Measurements from ENCODE around the gene PRX. TPM values are rescaled to one million over a fixed set of nuclear protein-coding genes. Genes with fewer than 3 reads are reported as not detected.
"Not testable (repeated sequence)": the region's sequence is repeated elsewhere in the genome, so short reads cannot be mapped to it uniquely, and the experiment has no call there.

PRX gene
- total RNA-seq, 2 donors from 2014 or later, result 1.4 to 1.7 TPM

DNA sequence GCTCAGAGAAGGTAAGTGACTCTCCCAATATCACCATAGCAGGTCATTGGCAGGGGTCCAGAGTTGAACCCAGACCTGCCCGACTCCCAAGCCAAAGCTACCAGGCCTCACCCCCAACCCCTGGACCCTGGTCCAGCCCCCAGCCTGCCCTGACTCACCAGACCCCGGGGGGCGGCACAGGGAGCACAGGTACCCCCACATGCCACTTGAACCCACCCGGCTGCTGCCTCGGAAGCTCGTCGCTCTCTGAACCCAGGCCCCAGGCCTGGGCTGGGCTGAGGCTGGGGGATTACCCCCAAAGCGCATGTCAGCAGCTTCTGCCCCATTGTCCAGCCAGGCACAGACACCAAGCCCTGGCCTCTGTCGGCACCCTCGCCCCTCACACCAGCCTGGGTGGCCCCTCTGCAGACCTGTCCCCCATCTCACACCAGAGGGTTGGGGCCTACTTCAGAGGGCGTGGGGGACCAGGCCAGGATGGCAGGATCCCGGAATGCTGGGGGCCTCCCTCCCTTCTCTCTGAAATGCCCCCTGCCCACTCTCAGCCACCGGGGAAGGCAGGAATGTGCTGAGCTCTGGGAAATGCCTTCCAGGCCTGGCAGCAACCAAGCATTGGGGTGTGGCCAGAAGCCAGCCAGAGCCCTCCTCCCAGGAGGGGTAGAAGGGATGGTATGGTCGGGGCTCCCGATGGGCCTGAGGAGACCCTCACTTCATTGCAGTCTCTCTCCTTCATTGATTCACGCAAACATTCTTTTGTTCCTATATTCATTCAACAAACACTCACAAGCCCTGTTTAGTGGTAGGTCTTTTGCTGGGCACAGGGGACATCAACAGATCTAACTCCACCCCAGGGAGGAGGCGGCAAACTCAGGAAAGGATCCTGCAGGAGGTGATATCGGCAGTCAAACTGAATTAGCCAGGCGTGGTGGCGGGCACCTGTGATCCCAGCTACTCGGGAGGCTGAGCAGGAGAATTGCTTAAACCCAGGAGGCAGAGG lies 1.7 kb upstream of the PRX start:
- TF ChIP-seq, protein P1, sequence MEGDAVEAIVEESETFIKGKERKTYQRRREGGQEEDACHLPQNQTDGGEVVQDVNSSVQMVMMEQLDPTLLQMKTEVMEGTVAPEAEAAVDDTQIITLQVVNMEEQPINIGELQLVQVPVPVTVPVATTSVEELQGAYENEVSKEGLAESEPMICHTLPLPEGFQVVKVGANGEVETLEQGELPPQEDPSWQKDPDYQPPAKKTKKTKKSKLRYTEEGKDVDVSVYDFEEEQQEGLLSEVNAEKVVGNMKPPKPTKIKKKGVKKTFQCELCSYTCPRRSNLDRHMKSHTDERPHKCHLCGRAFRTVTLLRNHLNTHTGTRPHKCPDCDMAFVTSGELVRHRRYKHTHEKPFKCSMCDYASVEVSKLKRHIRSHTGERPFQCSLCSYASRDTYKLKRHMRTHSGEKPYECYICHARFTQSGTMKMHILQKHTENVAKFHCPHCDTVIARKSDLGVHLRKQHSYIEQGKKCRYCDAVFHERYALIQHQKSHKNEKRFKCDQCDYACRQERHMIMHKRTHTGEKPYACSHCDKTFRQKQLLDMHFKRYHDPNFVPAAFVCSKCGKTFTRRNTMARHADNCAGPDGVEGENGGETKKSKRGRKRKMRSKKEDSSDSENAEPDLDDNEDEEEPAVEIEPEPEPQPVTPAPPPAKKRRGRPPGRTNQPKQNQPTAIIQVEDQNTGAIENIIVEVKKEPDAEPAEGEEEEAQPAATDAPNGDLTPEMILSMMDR (IDR thresholded peaks at IDR 0.05), result no peak
- no peaks in the 10 kb centered on the region for H3K27me3 ChIP-seq
- DNase-seq, result no peak
- no peak overlapping the region for H3K9ac ChIP-seq (ENCODE audit: low read depth in 2 of 2, low read length in 2 of 2)
- no peak overlapping the region for H3K4me3 ChIP-seq
- intact Hi-C loops (cut with DNase I), result no loop called here
- H3K27ac ChIP-seq, result no peak overlapping the region
- H3K4me1 ChIP-seq, result no peaks in the 10 kb centered on the region
- no peaks in the 10 kb centered on the region for H3K9me3 ChIP-seq
- no peaks in the 10 kb centered on the region for H3K36me3 ChIP-seq

DNA sequence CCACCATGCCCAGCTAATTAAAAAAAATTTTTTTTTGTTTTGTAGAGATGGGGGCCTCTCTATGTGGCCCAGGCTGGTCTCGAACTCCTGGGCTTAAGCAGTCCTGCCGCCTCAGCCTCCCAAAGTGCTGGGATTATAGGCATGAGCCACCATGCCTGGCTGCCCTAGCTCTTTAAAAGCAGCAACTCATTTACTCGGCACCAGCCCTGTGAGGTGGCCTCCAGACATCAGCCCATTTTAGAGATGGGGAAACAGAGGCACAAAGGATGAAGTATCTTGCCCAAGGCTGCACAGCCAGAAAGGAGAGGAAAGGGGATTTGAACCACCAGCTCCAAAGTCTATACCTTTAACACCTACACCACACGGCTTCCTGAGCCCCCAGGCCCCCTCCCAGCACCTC lies 312 bp downstream of the PRX start:
- Histone ChIP-seq H3K4me3 (no peak overlapping the region), H3K9me3 (no peaks in the 10 kb centered on the region), H3K27me3 (no peaks in the 10 kb centered on the region), H3K4me1 (no peaks in the 10 kb centered on the region), H3K27ac (no peak overlapping the region), H3K9ac (ENCODE audit: low read depth in 2 of 2, low read length in 2 of 2) (no peak overlapping the region), H3K36me3 (no peaks in the 10 kb centered on the region)
- intact Hi-C loops (cut with DNase I), result no loop called here
- no peak for DNase-seq
- TF ChIP-seq, protein P1 (IDR thresholded peaks at IDR 0.05), result no peak

- no peak overlapping the region for H3K9ac ChIP-seq (ENCODE audit: low read depth in 2 of 2, low read length in 2 of 2)
- H3K9me3 ChIP-seq, result no peaks in the 10 kb centered on the region
- intact Hi-C loops (cut with DNase I), result no loop called here
Measured at GRCh38 chr19:40411958-40412499, 1.1 kb downstream of the PRX start.

GRCh38 chr19:40411125-40411842 lies 1.9 kb downstream of the PRX start:
- intact Hi-C loops (cut with DNase I), result no loop called here
- H3K27ac ChIP-seq, result no peak overlapping the region

More at GRCh38 chr19:40411958-40412499, 1.1 kb downstream of the PRX start:
- TF ChIP-seq, protein P1 (IDR thresholded peaks at IDR 0.05), result no peak
- H3K4me1 ChIP-seq, result no peaks in the 10 kb centered on the region
- H3K36me3 ChIP-seq, result no peaks in the 10 kb centered on the region
- no peak overlapping the region for H3K27ac ChIP-seq
- no peak for DNase-seq
- no peaks in the 10 kb centered on the region for H3K27me3 ChIP-seq
- H3K4me3 ChIP-seq, result no peak overlapping the region

GRCh38 chr19:40410030-40410389 lies 3.2 kb downstream of the PRX start:
- TF ChIP-seq, protein P1 (IDR thresholded peaks at IDR 0.05), result no peak
- no peak overlapping the region for H3K27ac ChIP-seq
- H3K27me3 ChIP-seq, result no peaks in the 10 kb centered on the region
- no peaks in the 10 kb centered on the region for H3K9me3 ChIP-seq
- H3K9ac ChIP-seq (ENCODE audit: low read depth in 2 of 2, low read length in 2 of 2), result no peak overlapping the region
- no peak for DNase-seq
- no peaks in the 10 kb centered on the region for H3K4me1 ChIP-seq
- intact Hi-C loops (cut with DNase I), result no loop called here
- H3K36me3 ChIP-seq, result no peaks in the 10 kb centered on the region
- no peak overlapping the region for H3K4me3 ChIP-seq

More at GRCh38 chr19:40411125-40411842, 1.9 kb downstream of the PRX start:
- H3K9ac ChIP-seq (ENCODE audit: low read depth in 2 of 2, low read length in 2 of 2), result no peak overlapping the region
- H3K27me3 ChIP-seq, result no peaks in the 10 kb centered on the region
- no peak for DNase-seq
- TF ChIP-seq, protein P1 (IDR thresholded peaks at IDR 0.05), result no peak
- no peaks in the 10 kb centered on the region for H3K9me3 ChIP-seq
- no peaks in the 10 kb centered on the region for H3K4me1 ChIP-seq
- no peak overlapping the region for H3K4me3 ChIP-seq
- H3K36me3 ChIP-seq, result no peaks in the 10 kb centered on the region

DNA sequence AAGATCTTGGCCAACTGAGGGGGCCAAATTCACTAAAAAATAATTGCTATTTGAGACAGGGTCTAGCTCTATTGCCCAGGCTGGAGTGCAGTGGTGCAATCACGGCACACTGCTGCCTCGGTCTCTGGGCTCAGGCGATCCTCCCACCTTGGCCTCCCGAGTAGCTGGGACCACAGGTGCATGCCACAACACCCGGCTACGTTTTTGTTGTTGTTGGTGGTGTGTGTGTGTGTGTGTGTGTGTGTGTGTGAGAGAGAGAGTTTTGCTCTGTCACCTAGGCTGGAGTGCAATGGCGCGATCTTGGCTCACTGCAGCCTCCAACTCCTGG lies 4.6 kb downstream of the PRX start:
- H3K9me3 ChIP-seq; H3K4me1 ChIP-seq; DNase-seq; H3K27me3 ChIP-seq; H3K9ac ChIP-seq (ENCODE audit: low read depth in 2 of 2, low read length in 2 of 2); intact Hi-C loops (cut with DNase I); H3K27ac ChIP-seq; H3K4me3 ChIP-seq; H3K36me3 ChIP-seq: not testable (repeated sequence)

Data from colonic mucosa (tissue), 4 donors.